Fibroblast of mammary gland (primary cell): ENCODE measurements around the gene NAPSA.
"Not testable (repeated sequence)": the region's sequence is repeated elsewhere in the genome, so short reads cannot be mapped to it uniquely, and the experiment has no call there.

Experiments
- DNase-seq: peaks from one replicate; pipeline ENCODE4 v3.0.0-alpha.2; 2010; ENCODE audit warnings: low read depth
- H3K4me3 ChIP-seq: 2 replicates; pipeline ENCODE4 v1.5.1; 2011; ENCODE audit warnings: low read depth, mild to moderate bottlenecking, low read length, moderate library complexity; ENCODE audit not compliant: control insufficient read depth
- CTCF ChIP-seq: conservative IDR thresholded peaks from 2 replicates; pipeline ENCODE4 v1.5.1; 2011; ENCODE audit warnings: low read depth, low read length, inconsistent platforms; ENCODE audit not compliant: control insufficient read depth, insufficient read depth

The NAPSA gene

GRCh38 chr19:50358483-50359327, 6.7 kb downstream of the NAPSA start:
- peak overlapping the region; percentile 50 for H3K4me3 ChIP-seq
- no peak for TF ChIP-seq CTCF
- DNase-seq: peak; percentile 48

- DNase-seq: peak; percentile 52
- peak; percentile 75 for TF ChIP-seq CTCF
- H3K4me3 ChIP-seq: peak overlapping the region; percentile 41
Observed at GRCh38 chr19:50357178-50358100, 8.0 kb downstream of the NAPSA start.

- TF ChIP-seq CTCF: no peak
- no peak overlapping the region for H3K4me3 ChIP-seq
- no peak for DNase-seq
Observed at GRCh38 chr19:50356691-50357177, 8.7 kb downstream of the NAPSA start.

- H3K4me3 ChIP-seq, DNase-seq: not testable (repeated sequence)
Observed at GRCh38 chr19:50353487-50353880, 12.0 kb downstream of the NAPSA start.

GRCh38 chr19:50352242-50352641, 13.2 kb downstream of the NAPSA start:
- no peak overlapping the region for H3K4me3 ChIP-seq
- TF ChIP-seq CTCF: no peak
- DNase-seq: no peak

GRCh38 chr19:50349277-50350057, 16.0 kb downstream of the NAPSA start:
- H3K4me3 ChIP-seq: no peak overlapping the region
- DNase-seq: no peak
- no peak for TF ChIP-seq CTCF

- not testable (repeated sequence) for DNase-seq, H3K4me3 ChIP-seq
Observed at GRCh38 chr19:50347089-50347581, 18.3 kb downstream of the NAPSA start.
